OCI-LY1 (cell line): ENCODE data around the gene KPTN.

Experiments used
- EZH2 ChIP-seq: fragments of 200-600 bp; sonication (generic), shearing (Covaris generic); IDR thresholded peaks from 2 replicates; pipeline ENCODE4 v1.8.0; 2017; ENCODE audit warnings: borderline replicate concordance, mixed run types, mild to moderate bottlenecking, antibody characterized with exemption, low read length, moderate library complexity, mixed read lengths
- TF ChIP-seq, protein P1 (sequence below): fragments of 200-600 bp; sonication (generic), shearing (Covaris generic); IDR thresholded peaks from 2 replicates; pipeline ENCODE4 v1.5.1; 2017; ENCODE audit warnings: mild to moderate bottlenecking, antibody characterized with exemption, low read length, moderate library complexity, mixed read lengths

DNA sequence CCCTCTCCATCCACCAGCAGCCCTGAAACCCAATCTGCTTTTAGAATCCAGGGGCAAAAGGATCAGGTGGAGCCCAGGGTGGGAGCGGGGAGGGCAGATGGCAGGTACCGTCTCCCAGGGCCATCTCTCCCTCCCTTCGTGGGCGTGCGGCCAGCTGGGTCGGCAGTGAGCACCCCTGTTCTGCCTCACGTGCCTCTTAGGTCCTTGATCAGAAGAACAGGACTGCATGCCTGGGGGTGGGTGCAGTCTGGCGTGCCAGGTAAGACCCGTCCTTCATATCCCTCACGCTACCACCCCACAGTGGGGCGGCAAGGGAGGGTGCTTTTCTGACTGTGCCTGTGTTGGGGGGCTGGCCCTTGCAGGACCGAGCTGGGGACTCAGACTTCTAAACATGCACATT is 14.3 kb downstream of the KPTN start:
- TF ChIP-seq EZH2 = no peak
- TF ChIP-seq, protein P1, sequence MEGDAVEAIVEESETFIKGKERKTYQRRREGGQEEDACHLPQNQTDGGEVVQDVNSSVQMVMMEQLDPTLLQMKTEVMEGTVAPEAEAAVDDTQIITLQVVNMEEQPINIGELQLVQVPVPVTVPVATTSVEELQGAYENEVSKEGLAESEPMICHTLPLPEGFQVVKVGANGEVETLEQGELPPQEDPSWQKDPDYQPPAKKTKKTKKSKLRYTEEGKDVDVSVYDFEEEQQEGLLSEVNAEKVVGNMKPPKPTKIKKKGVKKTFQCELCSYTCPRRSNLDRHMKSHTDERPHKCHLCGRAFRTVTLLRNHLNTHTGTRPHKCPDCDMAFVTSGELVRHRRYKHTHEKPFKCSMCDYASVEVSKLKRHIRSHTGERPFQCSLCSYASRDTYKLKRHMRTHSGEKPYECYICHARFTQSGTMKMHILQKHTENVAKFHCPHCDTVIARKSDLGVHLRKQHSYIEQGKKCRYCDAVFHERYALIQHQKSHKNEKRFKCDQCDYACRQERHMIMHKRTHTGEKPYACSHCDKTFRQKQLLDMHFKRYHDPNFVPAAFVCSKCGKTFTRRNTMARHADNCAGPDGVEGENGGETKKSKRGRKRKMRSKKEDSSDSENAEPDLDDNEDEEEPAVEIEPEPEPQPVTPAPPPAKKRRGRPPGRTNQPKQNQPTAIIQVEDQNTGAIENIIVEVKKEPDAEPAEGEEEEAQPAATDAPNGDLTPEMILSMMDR = no peak
